ENCODE data around the gene CDH23.

The CDH23 gene

GRCh38 chr10:71622154-71622526, 225.4 kb downstream of the CDH23 start:
- DNase-seq (ENCODE audit: low read depth in 2 of 2) = no peak

GRCh38 chr10:71622616-71623015, 225.9 kb downstream of the CDH23 start:
- DNase-seq (ENCODE audit: low read depth in 2 of 2) = no peak

- DNase-seq (ENCODE audit: low read depth in 2 of 2) = no peak
These were observed 226.6 kb downstream of the CDH23 start for GRCh38 chr10:71623098-71623985.

- DNase-seq (ENCODE audit: low read depth in 2 of 2) = no peak
These were observed 227.2 kb downstream of the CDH23 start for GRCh38 chr10:71623986-71624291.

GRCh38 chr10:71625445-71626175, 228.9 kb downstream of the CDH23 start:
- DNase-seq (ENCODE audit: low read depth in 2 of 2) = no peak

GRCh38 chr10:71627230-71627939, 230.7 kb downstream of the CDH23 start:
- DNase-seq (ENCODE audit: low read depth in 2 of 2) = no peak

- no peak for DNase-seq (ENCODE audit: low read depth in 2 of 2)
These were observed 231.2 kb downstream of the CDH23 start for GRCh38 chr10:71627956-71628355.

- no peak for DNase-seq (ENCODE audit: low read depth in 2 of 2)
These were observed 232.4 kb downstream of the CDH23 start for GRCh38 chr10:71629131-71629530.

GRCh38 chr10:71630168-71630567, 233.4 kb downstream of the CDH23 start:
- DNase-seq (ENCODE audit: low read depth in 2 of 2) = no peak

GRCh38 chr10:71631007-71631861, 234.5 kb downstream of the CDH23 start:
- DNase-seq (ENCODE audit: low read depth in 2 of 2) = no peak

- no peak for DNase-seq (ENCODE audit: low read depth in 2 of 2)
These were observed 235.6 kb downstream of the CDH23 start for GRCh38 chr10:71632200-71632820.

- DNase-seq (ENCODE audit: low read depth in 2 of 2) = no peak
These were observed 236.3 kb downstream of the CDH23 start for GRCh38 chr10:71632896-71633600.

- DNase-seq (ENCODE audit: low read depth in 2 of 2) = no peak
These were observed 237.2 kb downstream of the CDH23 start for GRCh38 chr10:71633920-71634319.

- DNase-seq (ENCODE audit: low read depth in 2 of 2) = no peak
These were observed 237.9 kb downstream of the CDH23 start for GRCh38 chr10:71634531-71635164.

- DNase-seq (ENCODE audit: low read depth in 2 of 2) = no peak
These were observed 238.6 kb downstream of the CDH23 start for GRCh38 chr10:71635251-71635866.

GRCh38 chr10:71635867-71636266, 239.1 kb downstream of the CDH23 start:
- DNase-seq (ENCODE audit: low read depth in 2 of 2) = no peak

- DNase-seq (ENCODE audit: low read depth in 2 of 2) = no peak
These were observed 239.9 kb downstream of the CDH23 start for GRCh38 chr10:71636588-71636987.

- DNase-seq (ENCODE audit: low read depth in 2 of 2) = no peak
These were observed 240.6 kb downstream of the CDH23 start for GRCh38 chr10:71637305-71637704.

GRCh38 chr10:71638064-71638821, 241.5 kb downstream of the CDH23 start:
- DNase-seq (ENCODE audit: low read depth in 2 of 2) = no peak
